Stimulated activated CD4-positive, alpha-beta T cell treated with anti-CD3 and anti-CD28 coated beads, TNF-alpha, amount 100 ng/mL, for 1 hour (primary cell): ENCODE measurements around the gene PRKCB.

ENCODE experiments used
- DNase-seq, 3 donors: peaks; one replicate each; pipeline ENCODE4 v3.0.0-alpha.2; 2020; ENCODE audit warnings: low read depth in 3 of 3, low spot score in 1 of 3

The PRKCB gene

GRCh38 chr16:23836078-23836403 is 258 bp downstream of the PRKCB start:
- peak in 1 of 3 donors; percentile 23 for DNase-seq

DNA sequence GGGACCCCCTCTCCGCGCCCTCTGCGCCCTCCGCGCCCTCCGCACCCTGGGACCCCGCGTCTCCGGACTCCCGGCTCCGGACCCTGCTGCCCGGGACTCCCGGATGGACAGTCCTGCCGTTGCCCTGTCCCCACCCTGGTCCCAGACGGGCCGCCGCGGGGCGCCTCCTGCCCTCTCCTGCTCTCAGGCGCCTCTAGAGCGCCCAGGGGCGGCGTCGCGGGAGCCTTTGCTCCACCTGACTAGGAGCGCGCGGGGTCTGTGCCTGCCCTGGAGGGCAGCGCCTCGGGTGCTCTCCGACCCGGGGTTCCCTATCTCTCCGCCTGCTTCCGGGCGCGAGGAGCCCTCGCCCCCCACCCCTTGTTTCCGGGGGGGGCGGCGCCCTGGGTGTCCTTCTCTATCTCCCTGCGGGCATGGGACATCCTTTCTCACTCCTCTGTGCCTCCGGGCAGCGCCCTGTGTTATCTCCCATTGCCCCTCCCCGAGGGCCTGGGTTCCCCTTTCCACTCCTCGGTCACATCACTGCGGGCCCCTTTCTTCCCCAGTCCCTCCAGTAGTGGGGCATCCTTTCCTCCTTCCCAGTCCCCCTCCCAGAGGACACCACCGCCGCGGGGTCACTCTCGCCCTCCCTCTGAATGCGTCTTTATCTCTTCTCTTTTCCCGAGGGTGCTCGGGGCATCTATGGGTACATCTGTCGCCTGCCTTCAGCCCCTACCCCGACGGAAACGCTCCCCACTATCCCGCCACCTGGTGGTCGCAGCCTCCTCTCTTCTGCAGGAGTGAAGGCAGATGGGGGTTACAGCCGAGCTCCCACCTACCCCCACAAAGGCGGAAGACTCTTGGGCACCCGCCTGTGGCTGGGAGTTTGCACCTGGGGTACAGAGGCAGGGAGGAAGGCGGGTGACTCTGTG is 875 bp downstream of the PRKCB start:
- peak in 1 of 3 donors; percentile 40 for DNase-seq

- no peak for DNase-seq
Observed at GRCh38 chr16:23837553-23838308, 1.9 kb downstream of the PRKCB start.

GRCh38 chr16:23838485-23839142 is 2.8 kb downstream of the PRKCB start:
- no peak for DNase-seq

- DNase-seq = no peak
Observed at GRCh38 chr16:23840310-23840709, 4.5 kb downstream of the PRKCB start.

GRCh38 chr16:23842137-23842600 is 6.4 kb downstream of the PRKCB start:
- no peak for DNase-seq

DNA sequence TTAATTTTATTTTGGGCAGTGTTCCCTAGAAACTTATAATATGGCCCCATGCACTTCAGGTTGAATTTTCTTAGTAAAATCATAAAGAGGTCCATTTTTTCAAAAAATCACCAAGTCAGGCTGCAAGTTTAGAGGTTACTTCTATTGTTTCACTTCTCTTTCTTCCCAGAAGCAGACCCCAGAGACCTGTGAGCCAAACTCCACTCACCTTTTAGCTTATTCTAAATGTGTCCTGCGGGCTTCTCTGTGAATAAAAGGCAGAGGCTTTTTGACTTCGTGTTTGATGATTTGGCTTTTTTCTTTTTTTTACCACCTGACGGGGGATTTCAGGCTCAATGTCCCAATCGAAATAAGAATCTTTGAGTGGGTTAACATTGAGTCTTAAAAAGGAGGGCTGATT is 7.4 kb downstream of the PRKCB start:
- DNase-seq = no peak

- no peak for DNase-seq
Observed at GRCh38 chr16:23847251-23847650, 11.5 kb downstream of the PRKCB start.

DNA sequence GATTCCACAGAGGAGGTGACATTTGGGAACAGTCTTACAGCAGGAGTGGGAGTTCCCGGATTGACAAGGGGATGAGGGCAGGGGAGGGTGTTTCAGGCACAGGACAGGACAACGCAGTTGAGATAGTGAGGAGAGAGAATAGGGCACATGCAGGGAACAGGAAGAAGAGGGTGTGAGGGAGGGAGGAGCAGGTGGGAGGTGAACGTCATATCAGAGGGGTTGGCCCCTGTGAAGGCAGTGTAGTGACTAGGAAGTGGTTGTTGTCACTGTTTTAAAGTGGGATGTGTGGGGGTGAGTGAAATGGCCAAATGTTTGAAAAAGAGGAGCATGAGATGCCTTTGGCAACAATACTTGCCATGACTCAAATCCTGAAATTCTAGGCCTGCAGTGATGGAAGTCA is 12.2 kb downstream of the PRKCB start:
- DNase-seq = peak in 1 of 3 donors; percentile 18

DNA sequence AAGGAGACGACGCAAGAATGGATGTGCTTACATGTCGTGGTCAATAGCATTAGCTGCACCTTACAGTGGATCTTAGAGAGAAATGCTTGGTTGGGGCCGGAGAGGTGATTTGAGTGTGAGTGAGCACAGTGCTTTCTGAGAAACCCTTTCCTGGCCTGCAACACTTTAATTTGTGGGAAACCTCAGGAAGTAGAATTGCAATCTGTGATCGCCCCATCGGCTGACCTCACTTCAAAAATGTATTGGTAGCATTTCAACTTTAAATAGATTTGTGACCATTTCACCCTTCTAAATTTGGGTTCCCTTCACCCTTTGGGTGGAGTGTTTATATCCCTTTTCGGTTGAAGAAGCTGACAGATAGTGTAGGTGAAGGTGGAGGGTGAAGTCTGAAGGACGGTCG is 13.2 kb downstream of the PRKCB start:
- DNase-seq = no peak

- no peak for DNase-seq
Observed at GRCh38 chr16:23852794-23853562, 17.2 kb downstream of the PRKCB start.

- no peak for DNase-seq
Observed at GRCh38 chr16:23855010-23855409, 19.2 kb downstream of the PRKCB start.

DNA sequence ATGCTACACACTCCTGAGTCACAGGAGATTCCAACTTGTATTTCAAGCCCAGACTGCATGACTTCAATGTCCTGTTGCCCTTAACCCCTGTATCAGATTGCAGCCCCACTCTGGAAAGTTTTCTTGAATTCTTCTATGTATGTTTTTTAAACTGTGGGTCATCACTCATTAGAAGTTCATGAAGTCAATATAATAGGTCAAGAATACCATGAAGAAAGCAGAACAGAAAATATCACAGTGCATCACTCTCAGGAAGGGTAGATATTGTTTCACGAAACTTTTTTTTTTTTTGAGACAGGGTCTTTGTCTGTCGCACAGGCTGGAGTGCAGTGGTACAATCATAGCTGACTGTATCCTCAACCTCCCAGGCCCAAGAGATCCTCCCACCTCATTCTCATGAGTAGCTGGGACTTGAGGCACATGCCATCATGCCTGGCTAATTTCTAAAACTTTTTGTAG is 20.5 kb downstream of the PRKCB start:
- no peak for DNase-seq

DNA sequence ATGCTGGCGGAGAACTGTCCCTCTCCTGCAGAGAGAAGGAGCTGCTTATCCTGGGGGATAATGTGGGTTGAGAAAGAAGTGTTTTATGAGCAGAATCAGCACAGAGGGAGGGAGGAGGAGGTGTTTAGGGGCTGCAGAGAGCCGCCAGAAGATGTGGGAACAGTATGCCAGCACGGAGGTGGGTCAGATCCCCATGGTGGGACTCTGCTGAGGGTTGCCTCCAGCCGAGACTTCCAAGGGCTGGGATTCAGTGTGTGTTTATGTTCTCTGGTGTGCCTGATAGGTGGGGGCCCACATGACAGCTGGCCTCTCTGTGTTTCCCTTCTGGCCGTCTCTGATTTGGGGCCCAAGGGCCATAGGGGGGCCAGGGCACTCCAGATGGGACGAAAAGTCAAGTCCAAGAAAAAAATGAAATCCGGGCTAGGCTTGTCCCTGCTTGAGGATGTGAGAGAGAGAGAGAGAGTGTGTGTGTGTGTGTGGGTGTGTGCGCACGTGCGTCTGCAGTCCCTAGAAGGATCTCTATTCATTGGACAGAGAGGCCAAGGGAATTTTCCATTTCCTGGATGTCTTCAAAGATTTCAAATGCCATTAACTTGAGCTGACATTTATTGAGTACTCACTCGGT is 21.6 kb downstream of the PRKCB start:
- DNase-seq = no peak

GRCh38 chr16:23857881-23858269 is 22.1 kb downstream of the PRKCB start:
- no peak for DNase-seq

GRCh38 chr16:23858542-23858941 is 22.8 kb downstream of the PRKCB start:
- no peak for DNase-seq

DNA sequence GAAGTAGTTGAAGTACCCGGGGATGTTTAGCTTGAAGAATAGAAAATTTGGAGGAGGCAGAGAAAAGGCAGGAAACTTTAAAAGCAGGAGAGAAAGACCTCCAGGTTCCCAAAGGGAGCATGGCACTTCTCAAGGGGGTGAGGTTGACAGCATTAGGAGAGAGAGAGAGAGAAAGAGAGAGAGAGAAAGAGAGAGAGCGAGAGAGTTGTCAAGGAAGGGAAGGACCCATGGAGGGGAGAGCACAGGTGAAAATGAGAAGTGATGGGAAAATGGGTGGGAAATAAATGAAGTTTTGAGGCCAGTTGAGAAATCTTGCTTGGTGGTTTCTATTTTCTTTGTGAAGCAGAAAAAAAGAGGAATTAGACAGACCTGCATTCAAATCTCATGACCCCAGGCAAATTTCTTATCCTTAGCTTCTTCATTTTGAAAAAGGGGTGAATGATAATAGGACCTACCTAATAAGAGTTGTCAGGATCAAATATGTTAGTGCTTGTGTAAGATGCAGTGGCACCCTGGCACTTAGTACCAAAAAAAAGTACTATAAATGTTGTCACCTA is 24.0 kb downstream of the PRKCB start:
- DNase-seq = no peak

- DNase-seq = no peak
Observed at GRCh38 chr16:23861874-23862273, 26.1 kb downstream of the PRKCB start.

DNA sequence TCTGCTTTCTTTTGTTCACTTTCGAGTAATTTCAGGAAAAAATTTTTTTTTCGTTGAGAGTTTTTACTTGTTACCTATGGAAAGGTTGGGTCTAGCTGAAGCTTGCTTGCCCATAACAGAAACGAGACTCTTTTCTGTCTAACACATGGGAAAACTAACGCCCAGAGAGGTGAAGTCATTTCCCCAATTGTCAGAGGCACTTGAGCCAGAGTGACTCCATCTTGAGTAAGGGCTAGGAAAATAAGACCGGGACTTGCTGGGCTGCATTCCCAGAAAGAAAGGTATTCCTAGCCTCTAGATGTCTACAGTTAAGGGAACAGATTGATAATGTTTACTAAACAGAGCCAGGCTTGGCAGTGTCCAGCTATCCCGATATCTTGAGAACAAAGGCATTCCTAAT is 26.8 kb downstream of the PRKCB start:
- DNase-seq = no peak
